SK-N-SH (cell line): ENCODE results near the gene KPNA2. TPM values are rescaled to one million over a fixed set of nuclear protein-coding genes. Genes with fewer than 3 reads are reported as not detected.

ENCODE experiments used
- CTCF ChIA-PET: fragments of 300-600, 350-600 bp; formaldehyde crosslinking; extraction: SDS; loops from one replicate; lab custom pipeline; 2021; lab: Yijun Ruan, JAX
- POLR2A ChIA-PET: fragments of 350-600 bp; sonication (Branson Sonifier 250); formaldehyde crosslinking; extraction: SDS; loops from one replicate; lab custom pipeline; 2020; ENCODE audit warnings: antibody characterized with exemption, inconsistent platforms; lab: Yijun Ruan, JAX
- DNase-seq: peaks from one replicate; pipeline ENCODE4 v3.0.0; 2012
- H2AFZ ChIP-seq: fragments of 200-600 bp; sonication (generic); 2 replicates; pipeline ENCODE4 v1.8.1; 2016; ENCODE audit warnings: antibody characterized with exemption, mild to moderate bottlenecking, low read depth
- H3F3A ChIP-seq: fragments of 200-600 bp; sonication (generic); replicated peaks from 2 replicates; pipeline ENCODE3; 2016; ENCODE audit warnings: antibody characterized with exemption, mild to moderate bottlenecking; ENCODE audit not compliant: insufficient read depth
- H3K27ac ChIP-seq, 2 experiments: fragments of 200-500 bp in 1 of 2; fragments of 200-600 bp in 1 of 2; sonication (Bioruptor generic) in 1 of 2; sonication (generic), shearing (Covaris generic) in 1 of 2; 2 replicates each; pipeline versions ENCODE4 v1.5.1 to v1.6.1; 2014 to 2016; ENCODE audit warnings: low read depth in 2 of 2, inconsistent platforms in 1 of 2, low read length in 1 of 2, mild to moderate bottlenecking in 1 of 2, mixed read lengths in 1 of 2
- H3K27me3 ChIP-seq: fragments of 200-600 bp; sonication (generic), shearing (Covaris generic); 2 replicates; pipeline ENCODE4 v1.6.1; 2016; ENCODE audit warnings: mixed run types; ENCODE audit not compliant: insufficient read depth
- H3K36me3 ChIP-seq, 2 experiments: fragments of 200-500 bp in 1 of 2; fragments of 200-600 bp in 1 of 2; sonication (Bioruptor generic) in 1 of 2; sonication (generic) in 1 of 2; replicated peaks in 1 of 2; 2 replicates each; pipeline versions ENCODE3 to v1.5.1; 2014 to 2016; ENCODE audit warnings: low read length in 1 of 2, mild to moderate bottlenecking in 1 of 2; ENCODE audit not compliant: insufficient read depth in 2 of 2, control insufficient read depth in 1 of 2
- H3K4me1 ChIP-seq, 2 experiments: fragments of 200-500 bp in 1 of 2; fragments of 200-600 bp in 1 of 2; sonication (Bioruptor generic) in 1 of 2; sonication (generic), shearing (Covaris generic) in 1 of 2; 2 replicates each; pipeline versions ENCODE4 v1.5.1 to v1.6.1; 2014 to 2016; ENCODE audit warnings: low read depth in 1 of 2, low read length in 1 of 2, mixed run types in 1 of 2; ENCODE audit not compliant: insufficient read depth in 2 of 2, control insufficient read depth in 1 of 2
- H3K4me2 ChIP-seq: fragments of 200-600 bp; sonication (generic), shearing (Covaris generic); 2 replicates; pipeline ENCODE4 v1.6.1; 2017; ENCODE audit warnings: mixed run types
- H3K4me3 ChIP-seq, 2 experiments: fragments of 200-500 bp in 1 of 2; fragments of 200-600 bp in 1 of 2; sonication (Bioruptor generic) in 1 of 2; sonication (generic), shearing (Covaris generic) in 1 of 2; 2 replicates each; pipeline versions ENCODE4 v1.5.1 to v1.8.1; 2014 to 2016; ENCODE audit warnings: low read depth in 2 of 2, inconsistent platforms in 1 of 2, low read length in 1 of 2, mild to moderate bottlenecking in 1 of 2, mixed read lengths in 1 of 2, moderate library complexity in 1 of 2
- H3K79me2 ChIP-seq: fragments of 200-600 bp; sonication (generic); 2 replicates; pipeline ENCODE4 v1.8.1; 2017; ENCODE audit warnings: mild to moderate bottlenecking; ENCODE audit not compliant: insufficient read depth
- H3K9ac ChIP-seq: fragments of 200-600 bp; sonication (generic); 2 replicates; pipeline ENCODE4 v1.6.1; 2017; ENCODE audit warnings: mixed run types
- H3K9me2 ChIP-seq: fragments of 200-600 bp; sonication (generic); 2 replicates; pipeline ENCODE4 v1.6.1; 2017; ENCODE audit warnings: mixed run types
- H3K9me3 ChIP-seq: fragments of 200-600 bp; sonication (generic); 2 replicates; pipeline ENCODE4 v1.6.1; 2017; ENCODE audit warnings: mixed run types, mild to moderate bottlenecking, moderate library complexity
- H4K20me1 ChIP-seq: fragments of 200-600 bp; sonication (generic); 2 replicates; pipeline ENCODE4 v1.6.1; 2017; ENCODE audit warnings: mild to moderate bottlenecking, mixed run types; ENCODE audit not compliant: insufficient read depth
- ELF1 ChIP-seq: IDR thresholded peaks from 2 replicates; pipeline ENCODE4 v1.4.0; 2012
- EP300 ChIP-seq, 2 experiments: IDR thresholded peaks; 2 replicates each; pipeline versions ENCODE4 v1.4.0 to v1.6.1; 2012; ENCODE audit warnings: borderline replicate concordance in 1 of 2, low read depth in 1 of 2, low read length in 1 of 2
- FOXM1 ChIP-seq: IDR thresholded peaks from 2 replicates; pipeline ENCODE4 v1.4.0; 2012; ENCODE audit warnings: low read depth, mild to moderate bottlenecking
- GABPA ChIP-seq: IDR thresholded peaks from 2 replicates; pipeline ENCODE4 v1.4.0; 2012; ENCODE audit warnings: low read depth, mild to moderate bottlenecking
- JUND ChIP-seq: IDR thresholded peaks from 2 replicates; pipeline ENCODE4 v1.4.0; 2012
- MAX ChIP-seq: IDR thresholded peaks from 2 replicates; pipeline ENCODE4 v1.4.0; 2012; ENCODE audit warnings: low read depth
- MEF2A ChIP-seq: IDR thresholded peaks from 2 replicates; pipeline ENCODE4 v1.4.0; 2012; ENCODE audit warnings: low read depth, borderline replicate concordance
- MXI1 ChIP-seq: IDR thresholded peaks from 2 replicates; pipeline ENCODE4 v1.6.1; 2012; ENCODE audit warnings: mild to moderate bottlenecking, low read depth, low read length, improper control_type of control experiment
- NFIC ChIP-seq: IDR thresholded peaks from 2 replicates; pipeline ENCODE4 v1.4.0; 2012; ENCODE audit warnings: borderline replicate concordance
- NRF1 ChIP-seq: IDR thresholded peaks from 2 replicates; pipeline ENCODE4 v1.6.1; 2012; ENCODE audit warnings: low read depth, mild to moderate bottlenecking, low read length
- PBX3 ChIP-seq: IDR thresholded peaks from 2 replicates; pipeline ENCODE4; 2012
- POLR2AphosphoS5 ChIP-seq: IDR thresholded peaks from 2 replicates; pipeline ENCODE4 v1.6.1; 2012; ENCODE audit warnings: low read depth, low read length
- RAD21 ChIP-seq: IDR thresholded peaks from 2 replicates; pipeline ENCODE4 v1.6.1; 2012; ENCODE audit warnings: mild to moderate bottlenecking, low read length
- SIN3A ChIP-seq: IDR thresholded peaks from 2 replicates; pipeline ENCODE4 v1.6.1; 2012; ENCODE audit warnings: low read depth, mild to moderate bottlenecking, low read length, moderate library complexity, borderline replicate concordance
- SMC3 ChIP-seq: IDR thresholded peaks from 2 replicates; pipeline ENCODE4 v1.6.1; 2012; ENCODE audit warnings: low read depth, low read length, improper control_type of control experiment
- TAF1 ChIP-seq: IDR thresholded peaks from 2 replicates; pipeline ENCODE4 v1.6.1; 2012; ENCODE audit warnings: low read depth, mild to moderate bottlenecking, low read length, moderate library complexity, borderline replicate concordance
- TCF12 ChIP-seq: IDR thresholded peaks from 2 replicates; pipeline ENCODE4 v1.4.0; 2012
- YY1 ChIP-seq: IDR thresholded peaks from 2 replicates; pipeline ENCODE4 v1.4.0; 2012; ENCODE audit warnings: low read depth, mild to moderate bottlenecking
- ZBTB33 ChIP-seq: IDR thresholded peaks from 2 replicates; pipeline ENCODE4 v1.4.0; 2012; ENCODE audit warnings: low read depth, borderline replicate concordance
- WGBS: methylation state at CpG from one replicate; pipeline ENCODE4 v1.1.6; 2017; ENCODE audit warnings: low lambda C conversion rate; 5-methylcytosine and 5-hydroxymethylcytosine counted together
- polyA plus RNA-seq, 3 experiments: library from polyadenylated mRNA; depleted of rRNA; stranded (reverse); fragments of >200 nt; gene quantifications; 2 replicates each; pipeline ENCODE4 v1.2.3, GENCODE V29; 2012

Gene KPNA2
- polyA plus RNA-seq, 1 of the 3 experiments (the other 2 are of a cell fraction): 122 TPM

GRCh38 chr17:68096111-68096510 lies 60.6 kb downstream of the KPNA2 start:
- ChIA-PET POLR2A (no interaction called here), CTCF (no interaction called here)
- 89% methylated on average over 7 of the region's 7 CpGs for WGBS

More at GRCh38 chr17:68096111-68096510, 60.6 kb downstream of the KPNA2 start:
- Histone ChIP-seq H3K4me2 (no peak overlapping the region), H3K36me3 (no peaks in the 10 kb centered on the region), H3K27ac (no peak overlapping the region), H3K9me2 (no peaks in the 10 kb centered on the region), H3K4me3 (no peak overlapping the region), H3K4me1 (peaks cover 0 to 3% of the 10 kb centered on the region in 2 experiments; a peak in 1 of 4 replicates), H3F3A (no peaks in the 10 kb centered on the region), H3K79me2 (no peaks in the 10 kb centered on the region), H3K9me3 (no peaks in the 10 kb centered on the region), H3K9ac (no peak overlapping the region), H3K27me3 (no peaks in the 10 kb centered on the region), H4K20me1 (no peaks in the 10 kb centered on the region), H2AFZ (no peak overlapping the region)
- TF ChIP-seq MEF2A (no peak), SIN3A (no peak), YY1 (no peak), ZBTB33 (no peak), PBX3 (no peak), GABPA (no peak), ELF1 (no peak), NFIC (no peak), SMC3 (no peak), MAX (no peak), POLR2AphosphoS5 (no peak), RAD21 (no peak), MXI1 (no peak), NRF1 (no peak), TAF1 (no peak), FOXM1 (no peak), TCF12 (no peak), EP300 (IDR thresholded peaks at IDR 0.05; ENCODE audit: borderline replicate concordance in 1 of 2, low read depth in 1 of 2, low read length in 1 of 2) (no peak), JUND (no peak)
- DNase-seq: no peak

Other genes with a start within 250 kb of the KPNA2 start
- 51.9 and 61.4 TPM in 2 replicates for gene BPTF, start 210.2 kb upstream of the KPNA2 start, polyA plus RNA-seq (2012; rRNA removed)
- 21.2 and 22.9 TPM in 2 replicates for gene C17orf58, start 39.3 kb upstream of the KPNA2 start, polyA plus RNA-seq (2012; rRNA removed)
- 95.9 and 115 TPM in 2 replicates for gene AMZ2, start 212.3 kb downstream of the KPNA2 start, polyA plus RNA-seq (2012; rRNA removed)